NT2/D1 (cell line): ENCODE data around the gene ACBD6.

Source experiments
- YY1 ChIP-seq: IDR thresholded peaks from 2 replicates; pipeline ENCODE4 v1.6.1; 2011; ENCODE audit not compliant: insufficient read length, insufficient read depth
- ZNF274 ChIP-seq: IDR thresholded peaks from 2 replicates; pipeline ENCODE4 v1.6.1; 2011; ENCODE audit warnings: mild to moderate bottlenecking, low read depth, low read length

GRCh38 chr1:180425952-180426351 is 76.4 kb downstream of the ACBD6 start:
- TF ChIP-seq YY1 (no peak), ZNF274 (no peak)
